Activated CD8-positive, alpha-beta T cell treated with anti-CD3 and anti-CD28 coated beads for 36 hours (primary cell): Measurements from ENCODE around the gene KDM5B. TPM values are rescaled to one million over a fixed set of nuclear protein-coding genes. Genes with fewer than 3 reads are reported as not detected.
"Not testable (repeated sequence)": the region's sequence is repeated elsewhere in the genome, so short reads cannot be mapped to it uniquely, and the experiment has no call there.

Experiments
- ATAC-seq: fragments of 200-7000 bp; cut with Tn5 transposase; one replicate; pipeline ENCODE4 v1.10.0; 2021; ENCODE audit warnings: mild to moderate bottlenecking, moderate library complexity
- CTCF ChIA-PET: fragments of 350-600 bp; sonication (Branson Sonifier 250); formaldehyde crosslinking; loops from one replicate; lab custom pipeline; 2021; ENCODE audit warnings: antibody characterized with exemption; lab: Charles Lee
- POLR2A ChIA-PET: fragments of 350-600 bp; sonication (Branson Sonifier 250); formaldehyde crosslinking; loops from one replicate; lab custom pipeline; 2021; ENCODE audit warnings: antibody characterized with exemption; lab: Charles Lee
- DNase-seq: peaks from one replicate; pipeline ENCODE4 v3.0.0-alpha.2; 2020
- H3K27ac Mint-ChIP-seq: one replicate; pipeline ENCODE4 v1.8.0; 2021; ENCODE audit warnings: mild to moderate bottlenecking, mixed read lengths
- H3K27me3 Mint-ChIP-seq: one replicate; pipeline ENCODE4 v1.8.0; 2021; ENCODE audit warnings: mixed read lengths
- H3K36me3 Mint-ChIP-seq: one replicate; pipeline ENCODE4 v1.8.0; 2021; ENCODE audit warnings: low read depth, mixed read lengths
- H3K4me1 Mint-ChIP-seq: one replicate; pipeline ENCODE4 v1.8.0; 2021; ENCODE audit warnings: low read depth, mixed read lengths
- H3K4me3 Mint-ChIP-seq: one replicate; pipeline ENCODE4 v1.8.0; 2021; ENCODE audit warnings: mild to moderate bottlenecking, moderate library complexity, mixed read lengths
- H3K9me3 Mint-ChIP-seq: one replicate; pipeline ENCODE4 v1.8.0; 2021; ENCODE audit warnings: mixed read lengths
- CTCF ChIP-seq: fragments of 200-600 bp; IDR thresholded peaks from one replicate; pipeline ENCODE4 v1.8.0; 2022; ENCODE audit warnings: antibody characterized with exemption, mild to moderate bottlenecking
- intact Hi-C: fragments of 100-400 bp; cut with micrococcal nuclease; formaldehyde crosslinking; loops from one replicate; pipeline ENCODE4 v1.10.0; 2022
- total RNA-seq, 2 experiments: library from RNA; stranded (reverse); gene quantifications; one replicate each; pipeline ENCODE4 v1.2.3, GENCODE V29; 2021

The KDM5B gene
- total RNA-seq, 2 experiments from 2014 or later, result 54.8 to 60.3 TPM

GRCh38 chr1:202728951-202729350 lies 79.3 kb downstream of the KDM5B start:
- H3K4me1 Mint-ChIP-seq, result no peaks in the 10 kb centered on the region
- CTCF ChIA-PET, result interaction anchor here (1.0 to 2.5 kb wide), 3 partner anchors 9 to 270 kb away, joined by 3 to 17 read pairs (median 5); no protein-coding TSS in a partner anchor
- POLR2A ChIA-PET, result interaction anchor here (0.6 to 1.1 kb wide), 2 partner anchors 16 to 708 kb away, joined by 3 read pairs; no protein-coding TSS in a partner anchor
- ATAC-seq (no peak), DNase-seq (no peak)
- H3K36me3 Mint-ChIP-seq, result peaks cover 28% of the 10 kb centered on the region
- TF ChIP-seq CTCF, result no peak
- no peak overlapping the region for H3K27ac Mint-ChIP-seq
- no peaks in the 10 kb centered on the region for H3K27me3 Mint-ChIP-seq
- intact Hi-C loops, result no loop called here
- H3K4me3 Mint-ChIP-seq, result no peak overlapping the region
- no peaks in the 10 kb centered on the region for H3K9me3 Mint-ChIP-seq

GRCh38 chr1:202725526-202725925 lies 82.7 kb downstream of the KDM5B start:
- no peak overlapping the region for H3K27ac Mint-ChIP-seq
- peaks cover 18% of the 10 kb centered on the region for H3K36me3 Mint-ChIP-seq
- ATAC-seq, result no peak

GRCh38 chr1:202723708-202724107 lies 84.5 kb downstream of the KDM5B start:
- Mint-ChIP-seq H3K9me3 (no peaks in the 10 kb centered on the region), H3K27ac (no peak overlapping the region), H3K36me3 (peaks cover 9% of the 10 kb centered on the region), H3K27me3 (no peaks in the 10 kb centered on the region), H3K4me3 (no peak overlapping the region), H3K4me1 (peaks cover 4% of the 10 kb centered on the region)
- CTCF ChIA-PET, result interaction anchor here (1.1 kb wide), 1 partner anchor 11 kb away, joined by 3 read pairs; no protein-coding TSS in a partner anchor
- DNase-seq, result no peak
- TF ChIP-seq CTCF, result no peak
- intact Hi-C loops, result no loop called here
- ATAC-seq, result no peak
- POLR2A ChIA-PET, result no interaction called here

More at GRCh38 chr1:202725526-202725925, 82.7 kb downstream of the KDM5B start:
- Mint-ChIP-seq H3K27me3 (no peaks in the 10 kb centered on the region), H3K4me3 (no peak overlapping the region), H3K4me1 (no peaks in the 10 kb centered on the region), H3K9me3 (no peaks in the 10 kb centered on the region)
- POLR2A ChIA-PET, result interaction anchor here (0.7 to 1.6 kb wide), 2 partner anchors 9 to 33 kb away, joined by 3 read pairs; no protein-coding TSS in a partner anchor
- intact Hi-C loops, result no loop called here
- CTCF ChIA-PET, result interaction anchor here (0.9 to 1.9 kb wide), 2 partner anchors 127 to 273 kb away, joined by 3 to 5 read pairs; no protein-coding TSS in a partner anchor
- TF ChIP-seq CTCF, result no peak
- no peak for DNase-seq

GRCh38 chr1:202723046-202723445 lies 85.2 kb downstream of the KDM5B start:
- H3K36me3 Mint-ChIP-seq, H3K4me1 Mint-ChIP-seq, H3K4me3 Mint-ChIP-seq, intact Hi-C loops, H3K27ac Mint-ChIP-seq, POLR2A ChIA-PET, DNase-seq, H3K27me3 Mint-ChIP-seq, H3K9me3 Mint-ChIP-seq, ATAC-seq: not testable (repeated sequence)
- CTCF ChIA-PET, result interaction anchor here (1.1 kb wide), 1 partner anchor 10 kb away, joined by 3 read pairs; no protein-coding TSS in a partner anchor

GRCh38 chr1:202716654-202717053 lies 91.6 kb downstream of the KDM5B start:
- Mint-ChIP-seq H3K4me1 (peaks cover 4% of the 10 kb centered on the region), H3K9me3 (no peaks in the 10 kb centered on the region), H3K36me3 (no peaks in the 10 kb centered on the region), H3K27ac (no peak overlapping the region), H3K27me3 (peaks cover 17% of the 10 kb centered on the region), H3K4me3 (no peak overlapping the region)
- TF ChIP-seq CTCF, result no peak
- intact Hi-C loops, result loop anchor here (10.0 kb wide), 1 partner anchor 372 kb away; the partner anchor contains the start of genes PPP1R12B and UBE2T
- no peak for DNase-seq
- ChIA-PET CTCF (no interaction called here), POLR2A (interaction anchor here (0.8 to 0.9 kb wide), 2 partner anchors 8 to 11 kb away, joined by 3 read pairs; no protein-coding TSS in a partner anchor)
- ATAC-seq, result no peak

- peaks cover 32% of the 10 kb centered on the region for H3K27me3 Mint-ChIP-seq
- H3K9me3 Mint-ChIP-seq, H3K36me3 Mint-ChIP-seq, POLR2A ChIA-PET, ATAC-seq, H3K27ac Mint-ChIP-seq, H3K4me3 Mint-ChIP-seq, DNase-seq, H3K4me1 Mint-ChIP-seq: not testable (repeated sequence)
- intact Hi-C loops, result loop anchor here (10.0 kb wide), 1 partner anchor 369 kb away; the partner anchor contains the start of genes PPP1R12B and UBE2T
- CTCF ChIA-PET, result interaction anchor here (0.6 to 0.9 kb wide), 2 partner anchors 135 to 370 kb away, joined by 3 read pairs; no protein-coding TSS in a partner anchor
These were observed 94.0 kb downstream of the KDM5B start for GRCh38 chr1:202714202-202714601.
